NCI-H1417 (cell line): ENCODE measurements around the gene CLDN19.

Experiments used
- DNase-seq, 3 experiments: peaks; one replicate each; lab custom pipeline; 2025; lab: John Stamatoyannopoulos, UW

Gene CLDN19

DNA sequence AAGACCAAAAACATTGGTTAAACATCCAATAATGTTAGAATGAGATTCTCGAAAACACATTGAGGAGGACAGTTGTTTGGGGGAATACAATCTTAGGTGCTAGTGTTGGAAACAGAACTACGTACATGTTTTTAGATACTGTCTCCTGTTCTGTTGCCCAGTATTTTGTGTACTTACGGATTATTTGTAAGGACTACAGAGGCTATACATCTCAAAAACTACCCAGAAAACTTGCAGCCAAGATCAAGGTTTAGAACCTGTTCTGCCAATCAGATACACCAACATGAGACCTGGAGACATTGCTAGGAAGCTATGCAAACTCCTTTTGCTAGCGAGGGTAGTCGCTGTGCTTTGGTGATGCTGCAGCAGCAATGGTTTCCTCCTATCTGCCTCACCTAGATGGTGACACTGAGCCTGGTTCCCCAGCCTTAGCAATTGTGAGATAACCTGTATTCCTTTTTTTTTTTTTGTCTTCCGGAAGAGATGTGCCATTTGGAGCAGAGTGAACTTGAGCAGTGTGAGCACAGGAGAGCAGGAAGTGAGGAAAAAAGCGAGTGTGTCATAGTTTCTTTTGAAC is 36.1 kb downstream of the CLDN19 start:
- DNase-seq: no peak

- no peak for DNase-seq
These were observed 40.0 kb downstream of the CLDN19 start for GRCh38 chr1:42700006-42700405.

DNA sequence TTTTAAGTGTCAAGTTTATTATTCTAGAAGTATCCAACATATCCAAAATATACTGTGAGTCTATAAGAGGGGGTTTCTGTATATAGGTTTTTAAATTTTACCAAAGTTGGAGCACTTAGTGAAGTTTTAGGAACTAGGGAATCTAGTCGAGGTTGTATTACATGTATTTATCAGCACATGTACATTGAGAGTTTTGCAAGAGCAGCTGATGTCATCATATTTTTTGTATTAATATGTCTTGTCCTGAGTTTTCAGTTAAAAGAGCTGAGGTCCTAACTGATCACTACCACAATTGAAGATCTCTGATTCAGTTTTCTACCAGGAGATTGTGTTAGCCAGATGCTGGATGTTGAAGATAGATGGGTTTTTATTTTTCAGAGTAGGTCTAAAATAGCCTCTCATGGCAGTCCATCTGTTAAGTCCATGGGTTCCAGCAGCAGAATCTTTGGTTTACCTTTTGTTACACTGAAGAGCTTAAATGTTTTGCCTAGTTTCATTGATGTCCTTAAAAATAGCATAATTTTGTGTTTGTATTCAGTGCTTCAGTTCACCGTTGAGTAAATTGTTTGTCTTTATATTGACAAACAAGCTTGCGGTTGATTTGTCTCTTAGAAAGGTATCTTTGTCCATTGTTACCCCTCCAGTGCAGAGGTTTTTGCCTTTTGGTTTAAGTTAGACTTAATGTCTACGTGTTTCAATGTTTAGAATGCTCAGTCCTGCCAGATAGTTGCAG is 41.8 kb downstream of the CLDN19 start:
- no peak for DNase-seq

DNA sequence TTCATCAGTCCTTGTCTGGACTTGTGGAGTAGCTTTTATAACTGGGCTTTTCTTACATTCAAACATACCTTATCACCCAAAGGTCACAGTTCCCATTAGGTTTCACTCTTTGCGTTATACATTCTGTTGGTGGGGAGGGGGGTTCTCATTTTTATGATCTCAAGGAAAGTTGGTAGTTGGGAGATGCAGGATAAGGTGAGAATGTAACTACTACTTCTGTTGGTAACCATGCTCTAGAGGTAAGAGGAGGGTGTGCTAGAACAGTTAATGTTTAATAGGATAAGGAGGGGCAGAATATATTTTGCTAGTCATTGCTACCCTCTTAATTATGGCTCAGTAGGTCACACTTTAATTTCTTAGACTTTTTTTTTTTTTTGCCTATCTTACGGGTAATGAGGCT is 47.1 kb downstream of the CLDN19 start:
- no peak for DNase-seq

- DNase-seq: peak in 1 of 3 experiments; percentile 21
These were observed 47.6 kb downstream of the CLDN19 start for GRCh38 chr1:42692461-42692860.

DNA sequence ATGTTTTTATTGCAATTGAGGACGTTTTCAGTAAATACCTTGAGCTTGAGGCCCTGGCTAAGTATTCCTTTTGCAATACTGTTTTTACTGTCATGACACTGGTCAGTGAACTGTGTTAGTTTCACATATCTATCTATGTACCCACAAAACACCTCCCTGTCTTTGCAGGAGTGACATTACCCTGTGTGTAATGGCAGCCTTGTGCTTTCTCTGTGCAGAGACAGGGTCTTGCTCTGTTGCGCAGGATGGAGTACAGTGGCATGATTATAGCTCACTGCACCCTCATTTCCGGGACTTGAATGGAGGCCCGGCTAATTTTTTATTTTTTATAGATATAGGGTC is 48.9 kb downstream of the CLDN19 start:
- DNase-seq: no peak

- DNase-seq: no peak
These were observed 49.4 kb downstream of the CLDN19 start for GRCh38 chr1:42690477-42691156.

- no peak for DNase-seq
These were observed 50.1 kb downstream of the CLDN19 start for GRCh38 chr1:42689912-42690311.

DNA sequence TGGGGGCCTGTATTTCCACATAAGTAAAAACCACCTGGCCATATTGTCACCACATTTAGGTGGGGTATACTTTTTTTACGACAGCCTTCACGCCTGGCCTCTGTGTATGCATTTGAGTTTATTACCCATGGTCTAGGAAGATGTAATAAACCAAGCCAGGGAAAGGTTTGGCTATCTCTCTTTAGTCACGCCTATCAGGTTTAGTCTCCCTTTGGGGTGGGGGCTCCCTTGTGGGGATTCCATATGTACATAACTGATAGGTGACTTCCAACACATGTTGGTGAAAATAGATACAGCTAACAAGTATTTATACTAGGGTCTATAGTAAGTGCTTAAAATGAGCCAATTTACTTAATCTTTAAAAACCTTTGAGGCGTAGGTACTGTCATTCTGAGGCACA is 53.6 kb downstream of the CLDN19 start:
- no peak for DNase-seq

GRCh38 chr1:42684139-42684538 is 55.9 kb downstream of the CLDN19 start:
- DNase-seq: no peak
